OCI-LY3 (cell line): Measurements from ENCODE around the gene DNAJC4.

ENCODE experiments used
- H2AFZ ChIP-seq: fragments of 200-600, 300-600 bp; shearing (Covaris generic); 2 replicates; pipeline ENCODE4 v1.6.0; 2014; ENCODE audit warnings: antibody characterized with exemption, low read depth, low read length
- H3K27ac ChIP-seq: fragments of 200-600, 300-600 bp; sonication (generic); 2 replicates; pipeline ENCODE4 v1.5.1; 2014; ENCODE audit warnings: mild to moderate bottlenecking, low read length, moderate library complexity, mixed read lengths
- H3K27me3 ChIP-seq: fragments of 200-600, 300-600 bp; sonication (generic); 2 replicates; pipeline ENCODE4 v1.6.1; 2014; ENCODE audit warnings: low read depth, low read length, mixed read lengths
- H3K36me3 ChIP-seq: fragments of 200-600, 300-600 bp; sonication (generic); replicated peaks from 2 replicates; pipeline ENCODE3; 2014; ENCODE audit warnings: low read depth, low read length, mixed read lengths
- H3K4me1 ChIP-seq: fragments of 300-600, 200-600 bp; sonication (generic); 2 replicates; pipeline ENCODE4 v1.6.1; 2014; ENCODE audit warnings: low read length, mixed read lengths
- H3K4me2 ChIP-seq: fragments of 200-600, 300-600 bp; sonication (generic); 2 replicates; pipeline ENCODE4 v1.6.1; 2014; ENCODE audit warnings: low read length, mixed read lengths
- H3K4me3 ChIP-seq: fragments of 300-600, 200-600 bp; sonication (generic); 2 replicates; pipeline ENCODE4 v1.5.1; 2014; ENCODE audit warnings: antibody characterized with exemption, mild to moderate bottlenecking, low read length, moderate library complexity
- H3K79me2 ChIP-seq: fragments of 300-600, 200-600 bp; shearing (Covaris generic); 2 replicates; pipeline ENCODE4 v1.6.1; 2014; ENCODE audit warnings: mild to moderate bottlenecking, low read length, mixed read lengths
- H3K9ac ChIP-seq: fragments of 300-600, 200-600 bp; shearing (Covaris generic); 2 replicates; pipeline ENCODE4 v1.6.0; 2014; ENCODE audit warnings: mild to moderate bottlenecking, low read length, moderate library complexity
- H3K9me3 ChIP-seq: fragments of 200-600, 300-600 bp; shearing (Covaris generic); 2 replicates; pipeline ENCODE4 v1.6.1; 2014; ENCODE audit warnings: low read length, mixed read lengths; ENCODE audit not compliant: insufficient read depth
- H4K20me1 ChIP-seq: fragments of 200-600, 300-600 bp; sonication (generic); 2 replicates; pipeline ENCODE4 v1.6.1; 2016; ENCODE audit warnings: low read length, mixed read lengths; ENCODE audit not compliant: insufficient read depth
- CTCF ChIP-seq: fragments of 200-600, 300-600 bp; sonication (generic); IDR thresholded peaks from 2 replicates; pipeline ENCODE4 v1.5.1; 2014; ENCODE audit warnings: antibody characterized with exemption, low read length, low read depth
- EZH2phosphoT487 ChIP-seq: fragments of 200-600 bp; shearing (Covaris generic); IDR thresholded peaks from 2 replicates; pipeline ENCODE4 v1.6.1; 2018; ENCODE audit warnings: antibody characterized with exemption, mixed run types, low read depth

DNAJC4 gene

DNA sequence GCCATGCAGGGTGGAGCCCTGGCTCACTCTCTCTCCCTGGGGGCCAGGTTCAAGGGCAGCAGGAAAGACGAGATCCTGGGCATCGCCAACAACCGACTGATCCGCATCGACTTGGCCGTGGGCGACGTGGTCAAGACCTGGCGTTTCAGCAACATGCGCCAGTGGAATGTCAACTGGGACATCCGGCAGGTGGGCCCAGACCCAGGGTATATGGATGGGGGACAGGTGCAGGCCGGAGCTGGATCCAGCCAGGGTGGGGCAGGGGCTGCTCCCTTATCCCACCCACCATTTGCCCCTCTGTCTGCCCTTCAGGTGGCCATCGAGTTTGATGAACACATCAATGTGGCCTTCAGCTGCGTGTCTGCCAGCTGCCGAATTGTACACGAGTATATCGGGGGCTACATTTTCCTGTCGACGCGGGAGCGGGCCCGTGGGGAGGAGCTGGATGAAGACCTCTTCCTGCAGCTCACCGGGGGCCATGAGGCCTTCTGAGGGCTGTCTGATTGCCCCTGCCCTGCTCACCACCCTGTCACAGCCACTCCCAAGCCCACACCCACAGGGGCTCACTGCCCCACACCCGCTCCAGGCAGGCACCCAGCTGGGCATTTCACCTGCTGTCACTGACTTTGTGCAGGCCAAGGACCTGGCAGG lies 7.2 kb upstream of the DNAJC4 start:
- Histone ChIP-seq H3K27ac (no peak overlapping the region), H3K79me2 (peaks cover 17% of the 10 kb centered on the region), H3K4me1 (peaks cover 20% of the 10 kb centered on the region), H4K20me1 (no peaks in the 10 kb centered on the region), H2AFZ (no peak overlapping the region), H3K9me3 (no peaks in the 10 kb centered on the region), H3K4me2 (no peak overlapping the region), H3K36me3 (peaks cover 33% of the 10 kb centered on the region), H3K4me3 (no peak overlapping the region), H3K27me3 (no peaks in the 10 kb centered on the region), H3K9ac (no peak overlapping the region)
- TF ChIP-seq EZH2phosphoT487 (no peak), CTCF (no peak)

DNA sequence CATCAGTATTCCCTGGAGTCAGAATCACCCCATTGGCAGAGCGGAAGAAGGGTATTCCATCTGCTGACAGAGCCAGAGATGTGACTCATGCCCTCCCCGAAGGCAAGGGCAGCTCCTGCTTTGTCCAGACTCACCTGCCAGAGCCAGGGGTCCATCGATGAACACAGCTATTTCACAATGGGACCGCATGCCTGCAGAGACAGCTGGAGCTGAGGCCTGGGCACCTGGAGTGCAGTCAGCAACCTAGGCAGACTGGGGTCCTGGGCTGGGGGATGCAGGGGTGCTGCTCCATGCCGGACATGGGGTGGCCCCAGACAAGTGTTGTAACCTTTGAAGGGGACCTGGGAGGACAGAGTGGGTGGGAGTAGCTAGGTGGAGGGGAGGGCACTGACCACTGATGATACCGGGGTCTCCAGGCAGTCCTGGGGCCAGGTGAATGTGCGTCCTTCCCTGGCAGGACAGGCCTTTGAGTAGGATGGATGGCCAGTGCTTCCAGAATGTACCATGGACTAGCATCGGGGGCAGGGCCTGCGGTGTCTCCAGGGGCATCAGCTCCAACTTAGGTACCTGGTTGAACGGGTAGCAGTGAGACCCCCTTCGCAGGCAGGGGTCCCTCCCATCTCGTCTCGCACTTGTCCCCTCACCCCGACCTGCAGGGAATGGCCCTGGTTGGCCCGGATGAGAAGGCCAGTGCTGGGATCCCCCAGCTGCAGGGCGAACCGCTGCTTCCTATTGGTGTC lies 6.0 kb upstream of the DNAJC4 start:
- Histone ChIP-seq H3K27me3 (no peaks in the 10 kb centered on the region), H3K4me3 (no peak overlapping the region), H3K9ac (no peak overlapping the region), H3K4me1 (peaks cover 20% of the 10 kb centered on the region), H3K27ac (no peak overlapping the region), H4K20me1 (no peaks in the 10 kb centered on the region), H3K9me3 (no peaks in the 10 kb centered on the region), H2AFZ (no peak overlapping the region), H3K36me3 (peaks cover 24% of the 10 kb centered on the region), H3K79me2 (peaks cover 17% of the 10 kb centered on the region), H3K4me2 (no peak overlapping the region)
- TF ChIP-seq EZH2phosphoT487 (no peak), CTCF (no peak)

GRCh38 chr11:64224891-64225607 lies 5.3 kb upstream of the DNAJC4 start:
- H4K20me1 ChIP-seq, result no peaks in the 10 kb centered on the region
- TF ChIP-seq CTCF (no peak), EZH2phosphoT487 (no peak)
- no peaks in the 10 kb centered on the region for H3K27me3 ChIP-seq
- peak overlapping the region; percentile 68 for H3K27ac ChIP-seq
- H3K9ac ChIP-seq, result peak overlapping the region; percentile 96
- H3K4me2 ChIP-seq, result peak overlapping the region; percentile 76
- H3K79me2 ChIP-seq, result peaks cover 17% of the 10 kb centered on the region
- peaks cover 19% of the 10 kb centered on the region for H3K4me1 ChIP-seq
- peak overlapping the region; percentile 95 for H3K4me3 ChIP-seq
- H3K9me3 ChIP-seq, result no peaks in the 10 kb centered on the region
- peaks cover 17% of the 10 kb centered on the region for H3K36me3 ChIP-seq
- no peak overlapping the region for H2AFZ ChIP-seq
